ENCODE measurements around the gene ALDH3B2.
A peak's percentile ranks its signal among the peaks of the same experiment; 100 is the strongest.
"Not testable (repeated sequence)": the region's sequence is repeated elsewhere in the genome, so short reads cannot be mapped to it uniquely, and the experiment has no call there.

The ALDH3B2 gene, protein sequence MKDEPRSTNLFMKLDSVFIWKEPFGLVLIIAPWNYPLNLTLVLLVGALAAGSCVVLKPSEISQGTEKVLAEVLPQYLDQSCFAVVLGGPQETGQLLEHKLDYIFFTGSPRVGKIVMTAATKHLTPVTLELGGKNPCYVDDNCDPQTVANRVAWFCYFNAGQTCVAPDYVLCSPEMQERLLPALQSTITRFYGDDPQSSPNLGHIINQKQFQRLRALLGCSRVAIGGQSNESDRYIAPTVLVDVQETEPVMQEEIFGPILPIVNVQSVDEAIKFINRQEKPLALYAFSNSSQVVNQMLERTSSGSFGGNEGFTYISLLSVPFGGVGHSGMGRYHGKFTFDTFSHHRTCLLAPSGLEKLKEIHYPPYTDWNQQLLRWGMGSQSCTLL

DNA sequence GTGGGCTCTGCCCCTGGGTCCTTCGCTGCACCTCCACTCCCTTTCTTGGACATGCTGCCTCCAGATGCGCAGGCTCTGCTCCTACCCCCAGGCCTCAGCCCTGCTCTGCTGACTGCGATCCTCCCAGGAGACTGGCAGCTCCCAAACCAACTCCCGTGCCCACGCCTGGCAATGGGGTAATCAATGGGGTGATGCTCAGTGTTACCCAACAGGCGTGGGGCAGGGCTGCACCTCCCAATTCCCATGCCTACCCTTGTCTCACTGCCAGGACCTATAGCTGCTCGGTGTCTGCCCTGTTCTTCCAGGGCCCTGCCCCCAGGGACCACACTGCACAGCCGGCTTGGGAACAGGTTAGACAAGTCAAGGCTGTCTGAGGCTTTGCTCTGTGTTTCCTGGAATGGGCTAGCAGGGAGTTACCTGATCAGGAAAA is at the start of gene ALDH3B2:
TSS of gene ALDH3B2 (minus strand) at position 182 of the 430 bp plus-strand sequence. CDS start 7,688 bp downstream, outside the sequence.
- peak; percentile 69 for FAIRE-seq

DNA sequence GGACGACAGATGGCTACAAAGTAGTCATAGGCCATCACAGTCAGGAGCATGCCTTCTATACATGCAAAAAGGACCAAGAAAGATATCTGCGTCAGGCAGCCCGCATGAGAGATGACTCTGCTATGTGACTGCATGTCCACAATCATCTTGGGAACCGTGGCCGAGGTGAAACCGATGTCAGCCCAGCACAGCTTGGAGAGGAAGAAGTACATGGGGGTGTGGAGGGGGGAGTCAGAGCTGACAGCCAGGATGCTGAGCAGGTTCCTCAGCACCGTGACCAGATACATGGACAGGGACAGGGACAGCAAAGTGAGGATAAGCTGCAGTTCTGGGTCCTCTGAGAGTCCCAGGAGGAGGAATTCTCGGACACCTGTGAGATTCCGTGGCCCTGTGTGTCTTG is 48.6 kb upstream of the ALDH3B2 start:
- DNase-seq (ENCODE audit: insufficient read length, low spot score); FAIRE-seq: not testable (repeated sequence)

More for the DNA sequence above, at the start of gene ALDH3B2:
- no peak for DNase-seq (ENCODE audit: insufficient read length, low spot score)

DNA sequence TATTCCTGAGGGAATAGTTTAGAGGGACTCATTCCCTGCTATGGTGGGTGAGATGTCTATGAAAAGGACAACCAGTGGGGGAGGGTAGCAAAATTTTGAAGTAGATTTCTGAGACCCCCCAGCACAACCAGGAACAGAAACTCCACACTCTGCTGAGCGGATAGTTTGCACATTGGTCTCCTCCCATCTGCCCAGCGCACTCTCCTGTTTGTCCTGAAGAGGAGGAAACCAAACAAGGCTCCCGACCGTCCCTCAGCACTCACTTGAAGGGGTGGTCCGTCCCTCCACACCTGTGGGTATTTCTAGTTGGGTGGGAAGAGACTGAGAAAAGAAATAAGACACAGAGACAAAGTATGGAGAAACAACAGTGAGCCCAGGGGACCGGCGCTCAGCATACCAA is 41.8 kb upstream of the ALDH3B2 start:
- DNase-seq (ENCODE audit: insufficient read length, low spot score); FAIRE-seq: not testable (repeated sequence)

DNA sequence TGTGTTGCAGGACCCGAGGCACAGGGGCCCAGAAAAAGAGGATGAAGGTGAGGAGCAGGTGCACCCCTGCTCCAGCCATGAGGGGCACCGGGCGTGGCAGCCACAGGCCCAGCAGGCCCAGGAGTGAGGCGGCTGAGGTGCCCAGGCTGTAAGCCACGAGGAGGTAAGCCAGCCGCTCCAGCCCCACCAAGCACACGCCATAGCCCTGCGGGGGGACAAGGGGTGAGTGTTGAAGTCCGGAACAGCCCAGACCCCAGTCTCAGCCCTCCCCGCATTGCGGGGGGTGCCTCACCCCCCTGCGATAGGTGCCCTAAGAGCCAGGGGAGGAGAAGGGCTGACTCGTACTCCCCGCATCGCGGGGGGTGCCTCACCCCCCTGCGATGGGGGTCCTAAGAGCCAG is 41.4 kb upstream of the ALDH3B2 start:
- FAIRE-seq; DNase-seq (ENCODE audit: insufficient read length, low spot score): not testable (repeated sequence)

DNA sequence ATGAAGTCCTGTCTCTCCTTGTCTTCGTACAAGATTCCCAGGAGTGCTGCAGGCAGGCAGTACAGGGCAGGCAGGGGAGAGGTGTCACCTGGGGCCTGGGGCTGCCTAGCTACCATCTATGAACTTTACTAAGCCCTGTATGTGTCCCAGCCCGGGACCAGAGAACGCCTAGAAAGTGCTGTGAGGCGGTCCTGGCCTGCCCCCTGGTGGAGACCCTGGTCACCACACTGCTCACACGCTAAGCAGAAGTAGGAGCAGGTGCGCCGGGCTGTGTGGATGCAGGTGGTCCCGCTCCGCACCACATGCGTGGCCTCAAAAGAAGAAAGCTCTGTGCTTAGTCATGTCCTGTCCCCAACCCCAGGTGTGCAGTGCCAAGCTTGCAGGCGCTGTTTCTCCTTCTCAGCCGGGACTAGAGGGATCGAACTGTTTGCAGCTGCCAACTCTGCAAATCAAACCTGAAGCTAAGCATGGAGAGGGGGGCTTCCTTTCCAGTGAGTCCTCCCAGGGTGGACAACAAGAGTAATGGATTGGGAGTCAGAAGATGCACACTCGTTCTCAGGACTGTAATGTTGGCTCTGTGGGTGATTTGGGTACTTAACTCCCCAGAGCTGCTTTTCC is 39.6 kb upstream of the ALDH3B2 start:
- not testable (repeated sequence) for DNase-seq (ENCODE audit: insufficient read length, low spot score); FAIRE-seq

DNA sequence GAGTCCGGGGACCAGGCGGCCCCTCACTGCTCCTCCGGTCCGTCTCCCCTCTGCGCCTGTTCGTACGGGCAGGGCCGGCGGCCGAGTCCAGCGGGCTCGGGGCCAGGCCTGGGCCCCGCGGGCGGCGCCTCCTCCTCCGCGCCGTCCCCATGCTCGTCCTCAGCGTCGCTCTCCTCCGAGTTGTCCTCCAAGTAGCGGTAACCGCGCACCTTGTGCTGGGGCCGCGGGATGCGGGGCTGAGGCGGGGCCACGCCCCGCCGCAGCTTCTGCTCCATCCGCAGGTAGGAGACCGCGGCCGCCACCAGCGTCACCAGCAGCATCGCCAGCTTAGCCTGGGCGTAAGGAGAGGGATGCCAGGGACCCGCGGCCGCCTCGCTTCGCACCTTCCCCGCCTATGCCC is 37.3 kb upstream of the ALDH3B2 start:
- not testable (repeated sequence) for FAIRE-seq; DNase-seq (ENCODE audit: insufficient read length, low spot score)

DNA sequence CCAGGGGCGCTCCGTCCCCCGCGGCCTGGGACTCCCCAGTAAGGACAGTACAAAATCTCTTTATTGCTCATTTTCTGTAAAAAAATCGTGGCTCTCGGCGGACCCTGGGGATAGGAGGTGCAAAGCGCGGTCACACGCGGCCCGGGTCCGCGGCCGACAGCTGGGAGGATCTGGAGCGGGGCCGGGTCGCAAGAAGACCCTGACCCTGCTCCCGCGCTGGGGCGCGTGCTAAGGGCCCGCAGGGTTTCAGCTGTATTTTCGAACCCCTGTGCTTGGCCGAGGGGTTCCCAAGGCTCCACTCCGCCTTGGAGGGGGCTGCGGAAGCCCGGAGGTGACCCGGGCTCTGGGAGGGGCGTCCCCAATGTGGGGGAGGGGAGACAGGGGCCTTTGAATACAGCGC is 36.8 kb upstream of the ALDH3B2 start:
- DNase-seq (ENCODE audit: insufficient read length, low spot score); FAIRE-seq: not testable (repeated sequence)

DNA sequence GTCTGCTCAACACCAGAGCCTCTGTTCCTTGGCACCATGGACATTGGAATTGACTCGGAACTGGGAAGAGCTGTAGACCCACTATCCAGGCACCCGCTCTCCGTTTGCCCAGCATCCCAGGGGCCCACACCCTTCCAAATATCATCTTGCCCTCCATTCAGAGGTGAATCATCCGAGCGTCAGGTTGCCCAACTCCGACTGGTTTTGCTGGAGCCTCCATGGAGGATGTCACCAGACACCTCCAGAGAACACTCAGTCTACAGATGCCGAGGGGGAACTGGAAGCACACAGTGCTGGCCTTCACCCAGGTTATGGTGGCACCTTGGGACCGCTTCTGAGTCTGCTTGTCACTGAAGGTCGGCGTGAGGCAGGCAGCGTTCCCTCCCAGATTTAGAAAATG is 35.4 kb upstream of the ALDH3B2 start:
- not testable (repeated sequence) for FAIRE-seq; DNase-seq (ENCODE audit: insufficient read length, low spot score)

DNA sequence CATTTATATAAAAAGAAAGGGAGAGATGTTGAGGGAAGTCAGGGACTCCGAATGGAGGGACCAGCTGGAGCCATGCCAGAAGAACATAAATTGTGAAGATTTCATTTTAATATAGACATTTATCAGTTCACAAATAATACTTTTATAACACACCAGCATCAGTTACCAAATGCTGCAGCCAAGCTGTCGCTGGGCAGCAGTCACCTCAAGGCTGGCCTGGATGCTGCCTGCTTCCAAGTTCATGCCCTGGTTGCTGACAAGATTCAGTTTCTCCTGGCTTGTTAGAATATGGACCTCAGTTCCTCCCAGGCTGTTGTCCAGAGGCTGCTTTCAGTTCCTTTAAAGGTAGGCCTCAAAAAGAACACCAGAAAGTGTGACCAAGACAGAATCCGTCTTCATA is 30.8 kb upstream of the ALDH3B2 start:
- FAIRE-seq (no peak), DNase-seq (ENCODE audit: insufficient read length, low spot score) (no peak)

DNA sequence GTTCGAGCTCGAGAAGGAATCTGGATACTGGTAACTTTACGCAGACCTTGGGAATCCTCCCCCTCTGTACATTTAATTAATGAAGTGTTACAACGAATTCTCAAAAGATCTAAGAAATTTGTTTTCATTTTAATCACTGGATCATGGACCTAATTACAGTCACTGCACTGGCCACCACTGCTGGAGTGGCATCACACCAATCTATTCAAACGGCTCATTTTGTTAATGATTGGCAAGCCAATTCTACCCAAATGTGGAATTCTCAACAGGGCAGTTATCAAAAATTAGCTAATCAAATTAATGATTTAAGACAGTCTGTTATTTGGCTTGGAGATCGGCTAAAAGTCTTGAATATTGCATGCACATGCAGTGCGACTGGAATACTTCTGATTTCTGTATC is 30.1 kb upstream of the ALDH3B2 start:
- no peak for FAIRE-seq
- no peak for DNase-seq (ENCODE audit: insufficient read length, low spot score)

DNA sequence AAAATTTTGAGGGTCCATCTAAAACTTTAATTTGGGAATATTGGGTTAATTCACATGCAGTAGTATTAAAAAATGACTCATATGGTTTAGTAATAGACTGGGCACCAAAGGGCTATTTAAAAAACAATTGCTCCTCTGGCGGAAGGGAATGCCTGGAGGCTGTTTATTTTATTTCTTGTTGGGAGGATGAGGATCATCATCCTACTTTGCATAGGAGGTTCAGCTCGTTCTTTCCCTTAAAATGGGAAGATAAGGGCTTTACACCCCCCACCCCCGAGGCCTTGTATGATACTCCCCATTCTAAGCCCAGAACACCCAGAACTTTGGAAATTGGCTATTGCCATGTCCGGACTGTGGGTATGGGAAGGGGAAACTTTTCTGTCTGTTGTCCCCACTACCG is 29.3 kb upstream of the ALDH3B2 start:
- FAIRE-seq; DNase-seq (ENCODE audit: insufficient read length, low spot score): not testable (repeated sequence)

DNA sequence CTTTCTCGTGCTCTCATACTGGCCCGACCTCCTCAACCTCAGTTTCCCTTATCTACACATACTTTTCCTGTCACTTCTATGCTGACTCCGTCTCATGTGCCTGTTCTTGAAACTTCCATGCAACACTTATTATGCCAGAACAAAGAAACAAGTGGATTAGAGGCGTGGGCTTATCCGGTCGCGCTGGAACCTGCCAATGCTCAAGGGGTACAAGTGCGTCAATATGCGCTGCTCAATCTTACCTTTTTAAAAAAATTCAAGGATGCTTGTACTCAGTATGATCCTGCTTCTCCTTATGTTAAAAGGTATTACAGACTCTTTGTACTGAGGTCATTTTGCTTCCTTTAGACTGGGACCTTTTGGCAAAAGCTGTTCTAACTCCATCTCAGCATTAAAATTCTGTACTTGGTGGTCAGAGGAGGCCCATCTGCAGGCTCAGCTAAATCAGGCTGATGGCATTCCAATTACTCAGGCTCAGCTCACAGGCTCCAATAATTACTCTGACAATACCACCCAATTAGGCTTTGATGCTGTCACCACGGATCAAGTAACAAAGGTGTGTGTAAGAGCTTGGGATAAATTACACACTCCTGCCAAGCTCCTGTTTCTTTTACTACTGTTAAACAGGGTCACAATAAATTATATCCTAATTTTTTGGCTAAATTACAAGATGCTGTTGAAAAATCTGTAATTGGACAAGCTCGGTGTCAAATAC is 26.3 kb upstream of the ALDH3B2 start:
- FAIRE-seq (peak; percentile 86), DNase-seq (ENCODE audit: insufficient read length, low spot score) (no peak)

DNA sequence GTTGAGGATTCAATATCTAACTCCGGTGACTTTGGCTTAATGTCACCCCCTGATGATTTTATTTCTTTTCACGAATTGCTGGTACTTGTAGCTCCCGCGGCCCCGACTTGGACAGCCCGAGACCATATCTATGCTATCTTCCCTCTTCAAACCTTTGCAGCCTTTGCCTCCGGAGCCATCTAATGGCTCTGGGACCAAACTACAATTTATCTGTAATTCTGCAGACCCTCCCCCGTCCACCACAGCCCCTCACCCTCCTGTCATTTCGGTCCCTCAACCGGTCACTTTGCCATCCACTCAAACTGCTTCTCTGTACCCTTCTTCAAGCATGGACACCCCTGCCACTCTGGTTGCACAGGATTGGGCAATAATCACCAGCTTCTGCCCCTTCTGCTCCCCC is 25.7 kb upstream of the ALDH3B2 start:
- FAIRE-seq: no peak

DNA sequence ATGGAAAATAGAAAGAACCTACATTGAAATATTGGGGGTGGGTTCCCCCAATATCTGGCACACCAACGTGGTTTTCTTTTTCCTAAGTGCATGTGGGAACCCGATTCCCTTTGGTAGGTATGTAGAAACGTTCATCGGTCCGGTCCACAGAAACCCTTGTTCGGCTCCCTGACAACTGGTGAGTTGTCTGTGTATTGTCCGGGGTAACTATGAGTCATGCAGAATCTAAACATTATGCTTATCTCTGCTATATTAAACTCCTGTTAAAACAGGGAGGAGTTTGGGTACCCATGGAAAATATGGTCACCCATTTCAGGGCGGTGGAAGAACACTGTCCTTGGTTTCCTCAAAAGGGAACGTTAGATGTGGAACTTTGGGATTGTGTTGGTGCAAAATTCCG is 25.1 kb upstream of the ALDH3B2 start:
- no peak for FAIRE-seq
- DNase-seq (ENCODE audit: insufficient read length, low spot score): no peak

More for the DNA sequence above, 25.7 kb upstream of the ALDH3B2 start:
- no peak for DNase-seq (ENCODE audit: insufficient read length, low spot score)

DNA sequence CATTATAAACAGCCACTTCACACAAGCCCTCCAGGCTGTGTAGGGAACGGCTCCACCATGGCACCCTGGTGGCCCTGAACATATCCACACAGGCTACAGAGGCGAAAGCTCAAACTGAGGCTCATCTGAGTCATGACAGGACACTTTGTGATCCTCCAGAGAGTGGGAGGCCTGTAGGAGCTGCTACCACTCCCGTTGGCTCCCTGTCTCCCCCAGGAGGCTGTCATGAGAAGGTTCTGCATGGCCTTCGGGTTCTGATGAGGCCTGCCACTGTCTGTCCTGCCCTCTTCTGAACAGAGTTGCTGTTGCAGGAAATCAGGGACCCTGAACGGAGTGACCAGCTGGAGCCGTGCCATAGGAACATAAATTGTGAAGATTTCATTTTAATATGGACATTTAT is 23.8 kb upstream of the ALDH3B2 start:
- DNase-seq (ENCODE audit: insufficient read length, low spot score): no peak

DNA sequence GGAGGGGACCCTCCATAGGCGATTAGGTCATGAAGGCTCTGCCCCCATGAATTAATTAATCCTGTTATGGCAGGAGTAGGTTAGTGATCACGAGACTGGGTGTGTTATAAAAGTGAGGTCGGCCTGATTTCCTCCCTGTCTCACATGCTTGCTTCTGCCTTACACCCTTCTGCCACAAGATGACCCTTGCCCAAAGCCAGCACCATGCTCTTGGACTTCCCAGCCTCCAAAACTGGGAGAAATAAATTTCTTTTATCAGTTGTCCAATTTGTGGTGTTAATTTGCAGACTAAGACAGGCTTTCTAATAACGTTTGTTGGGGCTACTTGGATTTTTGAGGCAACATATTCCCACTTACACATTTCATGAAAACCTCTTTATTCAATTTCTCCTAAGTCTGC is 23.4 kb upstream of the ALDH3B2 start:
- DNase-seq (ENCODE audit: insufficient read length, low spot score) (no peak), FAIRE-seq (no peak)

More for the DNA sequence above, 23.8 kb upstream of the ALDH3B2 start:
- no peak for FAIRE-seq

DNA sequence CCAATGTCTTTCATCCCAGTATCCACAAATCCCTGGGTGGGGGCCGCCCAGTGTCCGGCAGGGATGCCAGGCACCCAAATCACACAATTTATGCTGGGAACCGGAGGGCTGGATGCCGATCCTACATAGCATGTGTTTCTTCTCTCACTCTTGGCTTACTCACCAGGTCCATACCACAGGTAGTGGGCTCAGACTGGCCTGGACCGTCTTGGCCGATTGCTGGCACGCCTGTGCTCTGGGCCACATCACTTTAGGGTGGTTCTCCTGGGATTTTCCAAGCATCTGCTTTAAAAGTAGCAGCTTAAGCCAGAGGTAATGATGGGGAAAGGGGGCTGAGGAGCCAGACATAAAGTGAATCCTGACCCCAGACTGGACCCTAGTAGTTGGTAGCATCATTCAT is 22.6 kb upstream of the ALDH3B2 start:
- no peak for DNase-seq (ENCODE audit: insufficient read length, low spot score)

DNA sequence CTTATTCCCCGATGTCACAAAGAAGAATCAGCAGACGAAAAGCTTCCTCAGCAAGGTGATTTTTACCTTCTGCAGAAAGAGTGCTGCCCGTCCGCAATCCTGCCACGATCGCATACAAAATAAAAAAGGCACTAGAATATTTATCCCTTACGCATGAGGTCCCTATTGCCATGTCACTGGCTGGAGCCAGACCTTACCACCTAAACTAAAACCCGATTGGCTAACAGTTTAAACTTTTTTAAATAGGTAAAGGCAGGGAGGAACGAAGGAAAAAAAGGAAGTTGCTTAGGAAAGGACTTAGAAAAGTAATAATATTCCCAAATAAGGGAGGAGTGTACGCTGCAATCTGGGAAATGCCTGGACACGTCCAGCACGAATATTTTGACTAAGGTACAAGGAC is 21.2 kb upstream of the ALDH3B2 start:
- FAIRE-seq (no peak), DNase-seq (ENCODE audit: insufficient read length, low spot score) (no peak)

More for the DNA sequence above, 22.6 kb upstream of the ALDH3B2 start:
- no peak for FAIRE-seq

DNA sequence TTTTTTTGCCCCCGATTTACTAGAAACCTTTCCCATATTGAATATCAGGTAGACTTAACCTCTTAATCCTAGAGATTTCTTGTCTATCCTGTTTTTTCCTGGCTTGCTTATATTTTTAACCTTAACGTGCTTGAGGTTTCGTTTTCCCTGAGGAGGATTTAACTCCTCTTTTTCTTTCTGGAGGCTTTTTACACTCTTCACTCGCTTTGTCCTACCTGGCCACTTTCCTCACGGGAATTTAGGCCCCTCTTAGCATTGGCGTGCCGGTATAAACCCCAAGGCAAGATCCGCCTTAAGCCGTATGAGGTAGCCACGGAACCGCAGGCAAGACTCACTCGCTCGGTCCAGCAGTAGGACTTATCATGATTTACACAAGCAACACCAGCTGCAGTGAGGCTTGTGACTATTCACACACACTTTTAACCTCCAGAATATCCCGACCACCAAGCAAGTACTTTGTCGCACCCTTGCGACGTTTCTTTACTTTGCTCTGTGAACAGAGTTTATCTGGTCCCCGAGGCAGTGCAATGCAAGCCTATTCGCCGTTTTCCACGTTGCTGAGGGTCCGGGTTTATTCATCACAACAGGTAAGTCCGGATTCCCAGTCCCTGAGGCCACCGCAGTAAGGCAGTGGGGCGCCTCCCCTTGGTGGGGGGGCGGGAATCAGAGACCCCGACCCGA is 20.6 kb upstream of the ALDH3B2 start:
- DNase-seq (ENCODE audit: insufficient read length, low spot score): no peak
- FAIRE-seq: no peak

DNA sequence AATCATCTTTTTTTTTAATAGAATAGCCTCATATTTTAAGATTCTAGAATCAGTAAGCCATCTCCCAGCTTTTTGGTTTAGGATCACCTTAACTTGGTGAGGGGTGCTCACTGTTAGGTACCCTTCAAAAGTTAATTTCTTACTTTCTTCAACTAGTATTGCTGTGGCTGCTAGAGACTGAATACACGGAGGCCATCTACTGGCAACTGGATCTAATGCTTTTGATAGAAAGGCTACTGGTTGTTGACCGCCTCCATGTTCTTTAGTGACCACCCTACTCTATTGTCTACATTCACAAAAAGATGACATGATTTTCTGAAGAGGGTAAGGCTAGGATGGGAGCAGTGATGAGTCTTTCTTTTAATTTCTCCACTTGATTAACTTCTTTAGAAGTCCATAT is 16.7 kb upstream of the ALDH3B2 start:
- no peak for DNase-seq (ENCODE audit: insufficient read length, low spot score)
- peak; percentile 48 for FAIRE-seq

DNA sequence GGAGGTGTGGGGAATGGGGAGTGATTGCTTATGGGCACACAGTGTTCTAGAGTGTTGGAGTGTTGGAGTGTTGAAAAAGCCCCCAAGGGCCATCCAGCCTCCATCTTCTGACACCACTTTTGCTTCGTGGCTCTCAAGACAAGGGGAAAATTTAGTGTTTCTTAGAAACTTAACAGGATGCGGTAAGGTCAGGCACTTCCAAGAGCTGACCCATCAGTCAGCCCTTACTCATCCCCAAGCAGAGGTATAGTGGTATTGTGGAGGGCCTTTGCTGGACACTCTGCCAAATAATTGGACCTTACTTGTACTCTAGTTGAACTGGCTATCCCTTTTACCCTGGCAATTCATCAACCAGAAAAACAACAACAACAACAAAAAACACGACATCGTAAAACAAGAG is 14.8 kb upstream of the ALDH3B2 start:
- FAIRE-seq: peak; percentile 46

More for the DNA sequence above, 14.8 kb upstream of the ALDH3B2 start:
- no peak for DNase-seq (ENCODE audit: insufficient read length, low spot score)
